Measurements from ENCODE around the gene CDK3. TPM values are rescaled to one million over a fixed set of nuclear protein-coding genes. Genes with fewer than 3 reads are reported as not detected.

Gene CDK3
- total RNA-seq, 1 experiment from 2014 or later = 11.7 TPM

DNA sequence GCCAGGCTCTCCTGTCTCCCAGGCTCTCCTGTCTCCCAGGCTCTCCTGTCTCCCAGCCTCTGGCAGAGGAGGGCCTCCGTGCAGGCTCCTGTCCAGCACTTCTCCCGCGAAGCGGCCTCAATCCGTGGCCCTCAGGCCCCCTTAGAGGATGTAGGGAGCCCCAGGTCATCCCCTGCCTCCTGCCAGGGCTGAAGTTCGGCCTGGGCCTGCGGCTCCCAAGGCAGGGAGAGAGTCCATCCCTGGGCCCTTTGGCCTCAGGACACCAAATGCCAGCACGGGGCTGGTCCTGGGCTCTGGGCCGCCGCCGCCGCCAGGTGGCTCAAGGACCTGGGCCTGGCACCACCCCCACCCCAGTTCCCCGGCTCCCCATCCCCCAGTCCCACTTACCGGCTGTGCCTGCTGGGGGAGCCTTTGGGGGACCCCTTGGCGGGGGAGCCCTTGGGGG, 26.1 kb downstream of the CDK3 start:
- H3K27me3 Mint-ChIP-seq (ENCODE audit: low read depth) = peaks cover 5% of the 10 kb centered on the region; the same call in 1 of the 2 replicates
- no peaks in the 10 kb centered on the region for H3K23me2 ChIP-seq (ENCODE audit: insufficient read length, low read depth, low read length, poor library complexity, severe bottlenecking)
- no CpG with 5 or more reads among the region's 15 CpGs for WGBS (ENCODE audit: extremely low coverage, insufficient read length, low lambda C conversion rate)
- no peak overlapping the region for H3K23ac ChIP-seq (ENCODE audit: insufficient read length, low read depth, low read length)
- no peak overlapping the region for H4K5ac ChIP-seq (ENCODE audit: insufficient read length, low read depth, low read length)
- H4K91ac ChIP-seq (ENCODE audit: insufficient read length, low read depth, low read length) = no peak overlapping the region
- H3K79me2 ChIP-seq (ENCODE audit: insufficient read depth, low read length) = no peaks in the 10 kb centered on the region
- H3K9me3 Mint-ChIP-seq = no peaks in the 10 kb centered on the region; a peak in 1 of 5 replicates
- H2AFZ ChIP-seq (ENCODE audit: low read length) = no peak overlapping the region
- no peak overlapping the region for H3K56ac ChIP-seq (ENCODE audit: insufficient read length, low read depth, low read length)
- H3K4me1 Mint-ChIP-seq = peaks cover 10 to 18% of the 10 kb centered on the region in 2 experiments
- H3T11ph ChIP-seq (ENCODE audit: low read length) = no peak overlapping the region
- H3K9ac ChIP-seq (ENCODE audit: extremely low read depth, insufficient read length, low read length) = no peak overlapping the region
- no peak overlapping the region for H3K18ac ChIP-seq (ENCODE audit: insufficient read length, low read depth, low read length)
- H3K14ac ChIP-seq (ENCODE audit: insufficient read depth, low read length) = peak overlapping the region; percentile 35; the same call in 1 of the 2 replicates
- H3K36me3 Mint-ChIP-seq (ENCODE audit: insufficient read depth in 1 of 3, low read depth in 3 of 3) = no peaks in the 10 kb centered on the region
- no peak overlapping the region for H3K4ac ChIP-seq (ENCODE audit: low read depth, low read length)
- H2AK5ac ChIP-seq (ENCODE audit: insufficient read length, low read length) = no peak overlapping the region
- H2BK12ac ChIP-seq (ENCODE audit: insufficient read length, low read depth, low read length) = no peak overlapping the region
- DNase-seq = peak; percentile 46
- no peak overlapping the region for H3K27ac ChIP-seq (ENCODE audit: insufficient read length, low read depth, low read length)
- no peak overlapping the region for H3K4me3 Mint-ChIP-seq
- no peaks in the 10 kb centered on the region for H3K27me3 ChIP-seq (ENCODE audit: insufficient read depth, low read length)
- H3K4me1 ChIP-seq (ENCODE audit: insufficient read depth, low read length) = peaks cover 2% of the 10 kb centered on the region; the same call in 1 of the 2 replicates
- H2BK120ac ChIP-seq (ENCODE audit: low read depth, low read length, poor library complexity, severe bottlenecking) = no peak overlapping the region
- no peaks in the 10 kb centered on the region for H3K79me1 ChIP-seq (ENCODE audit: insufficient read depth, low read depth, low read length, poor library complexity, severe bottlenecking)
- H3K4me2 ChIP-seq (ENCODE audit: insufficient read depth, insufficient read length, low read length) = no peak overlapping the region
- H3K9me3 ChIP-seq (ENCODE audit: control insufficient read depth, low read depth, low read length) = no peaks in the 10 kb centered on the region
- TF ChIP-seq, protein P1, sequence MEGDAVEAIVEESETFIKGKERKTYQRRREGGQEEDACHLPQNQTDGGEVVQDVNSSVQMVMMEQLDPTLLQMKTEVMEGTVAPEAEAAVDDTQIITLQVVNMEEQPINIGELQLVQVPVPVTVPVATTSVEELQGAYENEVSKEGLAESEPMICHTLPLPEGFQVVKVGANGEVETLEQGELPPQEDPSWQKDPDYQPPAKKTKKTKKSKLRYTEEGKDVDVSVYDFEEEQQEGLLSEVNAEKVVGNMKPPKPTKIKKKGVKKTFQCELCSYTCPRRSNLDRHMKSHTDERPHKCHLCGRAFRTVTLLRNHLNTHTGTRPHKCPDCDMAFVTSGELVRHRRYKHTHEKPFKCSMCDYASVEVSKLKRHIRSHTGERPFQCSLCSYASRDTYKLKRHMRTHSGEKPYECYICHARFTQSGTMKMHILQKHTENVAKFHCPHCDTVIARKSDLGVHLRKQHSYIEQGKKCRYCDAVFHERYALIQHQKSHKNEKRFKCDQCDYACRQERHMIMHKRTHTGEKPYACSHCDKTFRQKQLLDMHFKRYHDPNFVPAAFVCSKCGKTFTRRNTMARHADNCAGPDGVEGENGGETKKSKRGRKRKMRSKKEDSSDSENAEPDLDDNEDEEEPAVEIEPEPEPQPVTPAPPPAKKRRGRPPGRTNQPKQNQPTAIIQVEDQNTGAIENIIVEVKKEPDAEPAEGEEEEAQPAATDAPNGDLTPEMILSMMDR (conservative IDR thresholded peaks at IDR 0.05) = no peak
- H2BK15ac ChIP-seq (ENCODE audit: low read depth, low read length) = no peak overlapping the region
- no peak overlapping the region for H3K27ac Mint-ChIP-seq
- no peak overlapping the region for H2BK5ac ChIP-seq (ENCODE audit: insufficient read length, low read length)
- no peak overlapping the region for H2BK20ac ChIP-seq (ENCODE audit: low read depth, low read length, poor library complexity, severe bottlenecking)
- no peak overlapping the region for H4K8ac ChIP-seq (replicated peaks; ENCODE audit: insufficient read length, low read depth, low read length)
- H4K20me1 ChIP-seq (ENCODE audit: control insufficient read depth, insufficient read depth, insufficient read length) = no peaks in the 10 kb centered on the region

Measured in H9 (cell line).